IMR-90 (cell line): Measurements from ENCODE around the gene GANC. TPM values are rescaled to one million over a fixed set of nuclear protein-coding genes. Genes with fewer than 3 reads are reported as not detected.

Experiments
- ATAC-seq: fragments of 200-7000 bp; cut with Tn5 transposase; 2 replicates; pipeline ENCODE4 v1.9.1; 2020; ENCODE audit warnings: low read depth, mild to moderate bottlenecking, moderate library complexity
- BruUV-seq: library from RNA; stranded (reverse); fragments of 400-500 nt; replicated peaks from 2 replicates; lab custom pipeline; 2021; lab: Mats Ljungman, UMichigan
- CTCF ChIA-PET: fragments of 300-600 bp; formaldehyde crosslinking; extraction: SDS; loops from one replicate; lab custom pipeline; 2021; ENCODE audit warnings: antibody characterized with exemption; lab: Yijun Ruan, JAX
- POLR2A ChIA-PET: fragments of 300-600 bp; sonication (Branson Sonifier 250); formaldehyde crosslinking; loops from one replicate; lab custom pipeline; 2022; ENCODE audit warnings: antibody characterized with exemption; ENCODE audit not compliant: unreplicated experiment; lab: Charles Lee
- DNase-seq: peaks from one replicate; pipeline ENCODE4 v3.0.0; 2013
- H2AFZ ChIP-seq: replicated peaks from 2 replicates; pipeline ENCODE3; 2013; ENCODE audit warnings: low read length, mild to moderate bottlenecking; ENCODE audit not compliant: poor library complexity
- H2AK5ac ChIP-seq: 2 replicates; pipeline ENCODE4 v1.6.1; 2013; ENCODE audit warnings: low read depth, low read length, inconsistent platforms
- H2AK9ac ChIP-seq: replicated peaks from 2 replicates; pipeline ENCODE3; 2013; ENCODE audit warnings: mild to moderate bottlenecking, low read depth, low read length, moderate library complexity; ENCODE audit not compliant: poor library complexity
- H2BK120ac ChIP-seq: 2 replicates; pipeline ENCODE4 v1.6.1; 2013; ENCODE audit warnings: low read depth, low read length, inconsistent platforms
- H2BK15ac ChIP-seq: 3 replicates; pipeline ENCODE4 v1.6.1; 2013; ENCODE audit warnings: low read depth, low read length, inconsistent platforms
- H2BK20ac ChIP-seq: 2 replicates; pipeline ENCODE4 v1.6.1; 2013; ENCODE audit warnings: low read depth, mild to moderate bottlenecking, inconsistent platforms, low read length, moderate library complexity
- H2BK5ac ChIP-seq: 2 replicates; pipeline ENCODE4 v1.6.1; 2013; ENCODE audit warnings: mild to moderate bottlenecking, low read depth, low read length, inconsistent platforms; ENCODE audit not compliant: poor library complexity, severe bottlenecking
- H3K14ac ChIP-seq: replicated peaks from 2 replicates; pipeline ENCODE4 v1.6.1; 2013; ENCODE audit warnings: low read depth, low read length, inconsistent platforms
- H3K18ac ChIP-seq: 2 replicates; pipeline ENCODE4 v1.6.1; 2013; ENCODE audit warnings: low read depth, low read length, control low read depth
- H3K23ac ChIP-seq: 2 replicates; pipeline ENCODE4 v1.6.1; 2013; ENCODE audit warnings: low read depth, low read length, inconsistent platforms
- H3K27ac ChIP-seq: 2 replicates; pipeline ENCODE4 v1.5.1; 2013; ENCODE audit warnings: mild to moderate bottlenecking, control low read depth, low read length; ENCODE audit not compliant: insufficient read depth
- H3K27me3 ChIP-seq: 2 replicates; pipeline ENCODE4 v1.6.1; 2013; ENCODE audit warnings: low read length; ENCODE audit not compliant: control insufficient read depth, insufficient read depth
- H3K36me3 ChIP-seq: 2 replicates; pipeline ENCODE4 v1.6.1; 2013; ENCODE audit warnings: low read length, mixed read lengths; ENCODE audit not compliant: control insufficient read depth, insufficient read depth
- H3K4ac ChIP-seq: 2 replicates; pipeline ENCODE4 v1.6.1; 2013; ENCODE audit warnings: low read depth, low read length, inconsistent platforms
- H3K4me1 ChIP-seq: 2 replicates; pipeline ENCODE4 v1.6.1; 2013; ENCODE audit warnings: low read length, mixed read lengths; ENCODE audit not compliant: control insufficient read depth, insufficient read depth
- H3K4me2 ChIP-seq: 2 replicates; pipeline ENCODE4 v1.6.1; 2013; ENCODE audit warnings: low read depth, mild to moderate bottlenecking, control low read depth, low read length, moderate library complexity
- H3K4me3 ChIP-seq: 2 replicates; pipeline ENCODE4 v1.5.1; 2013; ENCODE audit warnings: low read depth, mild to moderate bottlenecking, control low read depth, low read length, moderate library complexity; ENCODE audit not compliant: insufficient read depth
- H3K56ac ChIP-seq: 2 replicates; pipeline ENCODE4 v1.6.1; 2013; ENCODE audit warnings: low read length, inconsistent platforms; ENCODE audit not compliant: insufficient read depth; ENCODE audit errors: extremely low read depth
- H3K79me1 ChIP-seq, 2 experiments: 2 replicates each; pipeline ENCODE4 v1.6.1; 2013; ENCODE audit warnings: low read length in 2 of 2, inconsistent platforms in 1 of 2, low read depth in 1 of 2
- H3K9ac ChIP-seq: 2 replicates; pipeline ENCODE4 v1.6.1; 2013; ENCODE audit warnings: low read depth, low read length, control low read depth
- H3K9me1 ChIP-seq: 2 replicates; pipeline ENCODE4 v1.6.1; 2013; ENCODE audit warnings: low read length, inconsistent platforms; ENCODE audit not compliant: insufficient read depth
- H3K9me3 ChIP-seq: 2 replicates; pipeline ENCODE4 v1.6.1; 2013; ENCODE audit warnings: low read length; ENCODE audit not compliant: control insufficient read depth, insufficient read depth
- H4K20me1 ChIP-seq: 2 replicates; pipeline ENCODE4 v1.6.1; 2013; ENCODE audit warnings: low read length, inconsistent platforms; ENCODE audit not compliant: insufficient read depth
- H4K5ac ChIP-seq: 2 replicates; pipeline ENCODE4 v1.6.1; 2013; ENCODE audit warnings: mild to moderate bottlenecking, low read depth, low read length, control low read depth
- H4K8ac ChIP-seq, 2 experiments: 2 replicates each; pipeline ENCODE4 v1.6.1; 2013; ENCODE audit warnings: low read depth in 2 of 2, low read length in 2 of 2, control low read depth in 1 of 2, inconsistent platforms in 1 of 2
- H4K91ac ChIP-seq: 2 replicates; pipeline ENCODE4 v1.6.1; 2013; ENCODE audit warnings: low read depth, low read length, inconsistent platforms; ENCODE audit not compliant: insufficient read depth
- CHD1 ChIP-seq: IDR thresholded peaks from 2 replicates; pipeline ENCODE4 v1.6.1; 2012; ENCODE audit warnings: low read depth, low read length, improper control_type of control experiment
- CTCF ChIP-seq: conservative IDR thresholded peaks from 2 replicates; pipeline ENCODE4 v1.5.1; 2012; ENCODE audit warnings: mild to moderate bottlenecking, low read depth, low read length, improper control_type of control experiment
- FOS ChIP-seq: fragments of 150-350 bp; IDR thresholded peaks from 2 replicates; pipeline ENCODE4 v1.6.1; 2016; ENCODE audit warnings: low read depth, low read length
- MAFK ChIP-seq: IDR thresholded peaks from 2 replicates; pipeline ENCODE4 v1.6.1; 2012; ENCODE audit warnings: low read depth, low read length, improper control_type of control experiment
- MAZ ChIP-seq: IDR thresholded peaks from 2 replicates; pipeline ENCODE4 v1.6.1; 2012; ENCODE audit warnings: low read depth, mild to moderate bottlenecking, low read length, improper control_type of control experiment, moderate library complexity, borderline replicate concordance
- MXI1 ChIP-seq: IDR thresholded peaks from 2 replicates; pipeline ENCODE4 v1.6.1; 2012; ENCODE audit warnings: low read depth, mild to moderate bottlenecking, low read length, moderate library complexity, borderline replicate concordance
- NFE2L2 ChIP-seq: fragments of 150-350 bp; IDR thresholded peaks from 2 replicates; pipeline ENCODE4 v1.6.1; 2016; ENCODE audit warnings: low read depth, mild to moderate bottlenecking, low read length
- POLR2A ChIP-seq: IDR thresholded peaks from 2 replicates; pipeline ENCODE4 v1.6.1; 2012; ENCODE audit warnings: mild to moderate bottlenecking, low read depth, low read length
- RAD21 ChIP-seq: IDR thresholded peaks from 2 replicates; pipeline ENCODE4 v1.6.1; 2012; ENCODE audit warnings: low read length, improper control_type of control experiment
- RCOR1 ChIP-seq: IDR thresholded peaks from 2 replicates; pipeline ENCODE4 v1.6.1; 2012; ENCODE audit warnings: mild to moderate bottlenecking, low read length, improper control_type of control experiment; ENCODE audit not compliant: insufficient replicate concordance
- RFX5 ChIP-seq: IDR thresholded peaks from 2 replicates; pipeline ENCODE4 v1.8.0; 2012; ENCODE audit warnings: low read depth, mild to moderate bottlenecking, low read length, moderate library complexity
- SMC3 ChIP-seq: fragments of 150-350 bp; IDR thresholded peaks from 2 replicates; pipeline ENCODE4 v1.6.1; 2016; ENCODE audit warnings: low read depth, mild to moderate bottlenecking, antibody characterized with exemption, low read length, moderate library complexity
- USF2 ChIP-seq: fragments of 150-350 bp; IDR thresholded peaks from 2 replicates; pipeline ENCODE4 v1.6.1; 2017; ENCODE audit warnings: mild to moderate bottlenecking, antibody characterized with exemption, low read length, low read depth
- WGBS, 2 experiments: methylation state at CpG; one replicate each; pipeline versions ENCODE4 v1.1.5 to v1.1.7; 2013; ENCODE audit warnings: missing lambda C conversion rate in 2 of 2; ENCODE audit not compliant: insufficient read length in 1 of 2; ENCODE audit errors: extremely low coverage in 2 of 2; 5-methylcytosine and 5-hydroxymethylcytosine counted together
- dilution Hi-C: fragments of 300-500 bp; cut with HindIII; formaldehyde crosslinking; loops from one replicate; pipeline ENCODE4 v1.14.3; 2018; ENCODE audit warnings: low sequenced_read_pairs; ENCODE audit not compliant: unreplicated experiment
- in situ Hi-C: fragments of 300-500 bp; cut with MboI; formaldehyde crosslinking; loops from 3 replicates; pipeline ENCODE4 v1.14.3; 2019; ENCODE audit warnings: low sequenced_read_pairs, inconsistent platforms, mixed read lengths
- intact Hi-C: fragments of 100-400 bp; cut with micrococcal nuclease; formaldehyde crosslinking; loops from 2 replicates; pipeline ENCODE4 v1.10.0; 2022
- polyA plus RNA-seq, 3 experiments: library from polyadenylated mRNA; depleted of rRNA; stranded (reverse); fragments of >200 nt; gene quantifications; 2 replicates each; pipeline ENCODE4 v1.2.3, GENCODE V29; 2012; ENCODE audit warnings: low replicate concordance in 1 of 3
- total RNA-seq: library from RNA; depleted of rRNA; stranded (reverse); fragments of >200 nt; gene quantifications from 2 replicates; pipeline ENCODE4 v1.2.3, GENCODE V29; 2012
- TF ChIP-seq, protein P1 (sequence below): fragments of 150-350 bp; IDR thresholded peaks from 2 replicates; pipeline ENCODE4 v1.6.1; 2016; ENCODE audit warnings: low read depth, mild to moderate bottlenecking, low read length, moderate library complexity, borderline replicate concordance

The GANC gene
- total and polyA plus RNA-seq, 2 of the 4 experiments (the other 2 are of a cell fraction), result 7.1 to 19.2 TPM

GRCh38 chr15:42385980-42386700 lies 113.1 kb downstream of the GANC start:
- peaks cover 2% of the 10 kb centered on the region; the same call in 1 of the 2 replicates for H3K27me3 ChIP-seq
- peaks cover 14% of the 10 kb centered on the region; the same call in 1 of the 2 replicates for H3K9me1 ChIP-seq
- no peak overlapping the region for H3K4me2 ChIP-seq
- H3K9me3 ChIP-seq, result no peaks in the 10 kb centered on the region
- H2AFZ ChIP-seq, result peak overlapping the region; percentile 1
- peak overlapping the region; percentile 57 for H2AK9ac ChIP-seq
- BruUV-seq, result no TSS peak
- H4K5ac ChIP-seq, result peak overlapping the region; percentile 23; the same call in 1 of the 2 replicates
- WGBS, 2 experiments, result no CpG with 5 or more reads among the region's 12 CpGs
- H2BK5ac ChIP-seq, result no peak overlapping the region
- in situ Hi-C loops (no loop called here), dilution Hi-C loops (no loop called here), intact Hi-C loops (loop anchor here (1.0 to 5.0 kb wide), 2 partner anchors 113 to 179 kb away; partner anchors contain the start of genes GANC, TMEM87A and VPS39)
- H3K36me3 ChIP-seq, result no peaks in the 10 kb centered on the region
- peak overlapping the region; percentile 44 to 79; a peak in 2 of 4 replicates for H4K8ac ChIP-seq
- H3K27ac ChIP-seq, result no peak overlapping the region
- peaks cover 6% of the 10 kb centered on the region for H3K4me1 ChIP-seq
- H2BK120ac ChIP-seq, result peak overlapping the region; percentile 10; the same call in 1 of the 2 replicates
- no peak overlapping the region for H3K56ac ChIP-seq
- H3K79me1 ChIP-seq, result no peaks in the 10 kb centered on the region
- ATAC-seq (no peak), DNase-seq (peak; percentile 6)
- H3K4me3 ChIP-seq, result no peak overlapping the region
- peak overlapping the region; percentile 34; the same call in 1 of the 2 replicates for H3K14ac ChIP-seq
- no peak overlapping the region for H4K91ac ChIP-seq
- H3K4ac ChIP-seq, result peak overlapping the region; percentile 59; the same call in 1 of the 2 replicates
- H2AK5ac ChIP-seq, result peak overlapping the region; percentile 52; the same call in 1 of the 2 replicates
- peak overlapping the region; percentile 13; the same call in 1 of the 2 replicates for H3K18ac ChIP-seq
- H2BK15ac ChIP-seq, result peak overlapping the region; percentile 31; the same call in 1 of the 3 replicates
- H2BK20ac ChIP-seq, result peak overlapping the region; percentile 8; the same call in 1 of the 2 replicates
- no peak for TF ChIP-seq SMC3
- TF ChIP-seq, protein P1, sequence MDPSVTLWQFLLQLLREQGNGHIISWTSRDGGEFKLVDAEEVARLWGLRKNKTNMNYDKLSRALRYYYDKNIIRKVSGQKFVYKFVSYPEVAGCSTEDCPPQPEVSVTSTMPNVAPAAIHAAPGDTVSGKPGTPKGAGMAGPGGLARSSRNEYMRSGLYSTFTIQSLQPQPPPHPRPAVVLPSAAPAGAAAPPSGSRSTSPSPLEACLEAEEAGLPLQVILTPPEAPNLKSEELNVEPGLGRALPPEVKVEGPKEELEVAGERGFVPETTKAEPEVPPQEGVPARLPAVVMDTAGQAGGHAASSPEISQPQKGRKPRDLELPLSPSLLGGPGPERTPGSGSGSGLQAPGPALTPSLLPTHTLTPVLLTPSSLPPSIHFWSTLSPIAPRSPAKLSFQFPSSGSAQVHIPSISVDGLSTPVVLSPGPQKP, result no peak
- no peak for TF ChIP-seq RCOR1
- no peak for TF ChIP-seq FOS
- no peak for TF ChIP-seq CTCF
- no peak for TF ChIP-seq RAD21
- no peak for TF ChIP-seq POLR2A
- TF ChIP-seq RFX5, result no peak
- no peak for TF ChIP-seq USF2
- no peak for TF ChIP-seq MAFK
- no peak for TF ChIP-seq MXI1
- TF ChIP-seq MAZ, result no peak
- no peak for TF ChIP-seq CHD1
- no peak for TF ChIP-seq NFE2L2
- no peaks in the 10 kb centered on the region for H4K20me1 ChIP-seq
- H3K9ac ChIP-seq, result no peak overlapping the region
- ChIA-PET CTCF (interaction anchor here (0.6 to 1.2 kb wide), 3 partner anchors 10 to 117 kb away, joined by 5 to 8 read pairs (median 6); no protein-coding TSS in a partner anchor), POLR2A (no interaction called here)
- no peak overlapping the region for H3K23ac ChIP-seq
